Left cardiac atrium (tissue), 4 donors: ENCODE data around the gene SYT5. TPM values are rescaled to one million over a fixed set of nuclear protein-coding genes. Genes with fewer than 3 reads are reported as not detected.
"Not testable (repeated sequence)": the region's sequence is repeated elsewhere in the genome, so short reads cannot be mapped to it uniquely, and the experiment has no call there.

ENCODE experiments used
- ATAC-seq, 2 donors: fragments of 200-7000 bp; cut with Tn5 transposase; one replicate each; pipeline ENCODE4 v1.9.1; 2020; ENCODE audit warnings: mild to moderate bottlenecking in 2 of 2, moderate library complexity in 2 of 2
- DNase-seq: peaks from one replicate; pipeline ENCODE4 v3.0.0-alpha.2; 2020
- intact Hi-C, 2 donors: fragments of 100-400 bp; cut with DNase I; formaldehyde crosslinking; loops; one replicate each; pipeline versions ENCODE4 v1.14.1 to v1.15.1; 2022 to 2023
- total RNA-seq, 2 donors: library from RNA; stranded (reverse); fragmentation: NEBNext Ultra II Directional; extraction: Animal tissue kit (Norgen Biotek cat#: 25700); gene quantifications; one replicate each; pipeline ENCODE4 v1.2.1, GENCODE V29; 2021
- donor health status: DM: no; HTN: yes; CAD: no.
- donor health status: DM: no; HTN: yes; CAD: no; lungs with severe emphysema.
- donor health status: DM: yes; HTN: yes; CAD: no.
- donor health status: Dilated cardiomyopathy.

SYT5 gene
- total RNA-seq, 2 donors from 2014 or later: not detected

GRCh38 chr19:55173714-55174409 lies 6.2 kb downstream of the SYT5 start:
- intact Hi-C loops: no loop called here
- peak; percentile 81 for DNase-seq
- peak; percentile 86 to 94 for ATAC-seq

- intact Hi-C loops: no loop called here
- ATAC-seq: peak in 1 of 2 donors; percentile 11
- no peak for DNase-seq
Observed at GRCh38 chr19:55173186-55173713, 6.8 kb downstream of the SYT5 start.

- ATAC-seq (peak in 1 of 2 donors; percentile 9), DNase-seq (no peak)
- intact Hi-C loops: no loop called here
Observed at GRCh38 chr19:55172741-55173140, 7.3 kb downstream of the SYT5 start.

GRCh38 chr19:55172318-55172717 lies 7.8 kb downstream of the SYT5 start:
- ATAC-seq, intact Hi-C loops, DNase-seq: not testable (repeated sequence)

GRCh38 chr19:55171440-55171839 lies 8.6 kb downstream of the SYT5 start:
- ATAC-seq (no peak), DNase-seq (no peak)
- intact Hi-C loops: no loop called here

- DNase-seq (no peak), ATAC-seq (no peak)
Observed at GRCh38 chr19:55169136-55169535, 11.0 kb downstream of the SYT5 start.

GRCh38 chr19:55166530-55167268 lies 13.4 kb downstream of the SYT5 start, which contains the start of gene DNAAF3:
TSS of gene DNAAF3 (minus strand) at chr19:55166613. CDS start at chr19:55166413, 200 bp downstream.
- peak; percentile 99 to 100 for ATAC-seq
- intact Hi-C loops: no loop called here
- DNase-seq: peak; percentile 95

More at GRCh38 chr19:55169136-55169535, 11.0 kb downstream of the SYT5 start:
- intact Hi-C loops: no loop called here

- intact Hi-C loops: no loop called here
- peak; percentile 81 for ATAC-seq
- peak; percentile 70 for DNase-seq
Observed at GRCh38 chr19:55165952-55166529, 14.0 kb downstream of the SYT5 start.

GRCh38 chr19:55161571-55162322 lies 18.3 kb downstream of the SYT5 start:
- no peak for ATAC-seq
- intact Hi-C loops: no loop called here
- DNase-seq: peak; percentile 18

- intact Hi-C loops: no loop called here
- ATAC-seq (no peak), DNase-seq (no peak)
Observed at GRCh38 chr19:55160986-55161365, 19.1 kb downstream of the SYT5 start.

GRCh38 chr19:55160128-55160985 lies 19.7 kb downstream of the SYT5 start:
- peak; percentile 49 to 57 for ATAC-seq
- peak; percentile 86 for DNase-seq
- intact Hi-C loops: no loop called here

GRCh38 chr19:55158848-55159749 lies 21.0 kb downstream of the SYT5 start:
- ATAC-seq (peak; percentile 58 to 85), DNase-seq (peak; percentile 83)
- intact Hi-C loops: no loop called here

- intact Hi-C loops: no loop called here
- no peak for ATAC-seq
- no peak for DNase-seq
Observed at GRCh38 chr19:55158423-55158822, 21.7 kb downstream of the SYT5 start.

- intact Hi-C loops: no loop called here
- ATAC-seq: peak; percentile 35 to 51
- peak; percentile 56 for DNase-seq
Observed at GRCh38 chr19:55157064-55157908, 22.8 kb downstream of the SYT5 start, which contains the start of gene TNNI3. TSS of gene TNNI3 (minus strand) at chr19:55157732. CDS start at chr19:55157589, 143 bp downstream.

- intact Hi-C loops: no loop called here
- DNase-seq: peak; percentile 60
Observed at GRCh38 chr19:55156202-55157063, 23.7 kb downstream of the SYT5 start.

More at GRCh38 chr19:55156202-55157063, 23.7 kb downstream of the SYT5 start:
- peak; percentile 48 to 82 for ATAC-seq
